Kasumi-1 (cell line): Measurements from ENCODE around the gene TRMO.
A peak's percentile ranks its signal among the peaks of the same experiment; 100 is the strongest.

Experiments
- DNase-seq, 2 experiments: peaks; one replicate each; lab custom pipeline; 2025; lab: John Stamatoyannopoulos, UW

TRMO gene

GRCh38 chr9:97938081-97938644 lies 15.9 kb upstream of the TRMO start, which contains the start of gene HEMGN:
Gene HEMGN, minus strand, starts transcription at chr9:97938172. Its CDS starts 36 bp downstream, at chr9:97938136.
- peak; percentile 26 to 27 for DNase-seq

GRCh38 chr9:97936998-97937397 lies 14.7 kb upstream of the TRMO start:
- DNase-seq, result no peak

DNA sequence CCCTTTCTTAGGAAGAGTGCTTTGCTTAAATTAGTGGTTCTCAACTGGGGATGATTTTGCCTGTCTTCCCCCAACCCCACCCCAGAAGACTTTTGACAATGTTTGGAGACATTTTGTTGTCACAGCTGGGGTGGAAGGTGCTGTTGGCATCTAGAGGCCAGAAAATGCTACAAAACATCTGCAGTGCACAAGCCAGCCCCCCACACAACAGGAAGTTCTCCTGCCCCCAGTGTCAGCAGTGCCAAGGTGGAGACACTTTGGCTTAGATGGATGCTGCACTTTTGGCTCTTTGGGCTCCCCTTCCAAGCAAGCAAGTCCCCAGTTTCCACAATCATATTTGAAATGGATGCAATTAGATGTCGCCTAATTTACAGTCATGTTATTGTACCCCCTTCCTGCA lies 13.0 kb upstream of the TRMO start:
- no peak for DNase-seq

GRCh38 chr9:97934321-97935115 lies 12.2 kb upstream of the TRMO start:
- no peak for DNase-seq

DNA sequence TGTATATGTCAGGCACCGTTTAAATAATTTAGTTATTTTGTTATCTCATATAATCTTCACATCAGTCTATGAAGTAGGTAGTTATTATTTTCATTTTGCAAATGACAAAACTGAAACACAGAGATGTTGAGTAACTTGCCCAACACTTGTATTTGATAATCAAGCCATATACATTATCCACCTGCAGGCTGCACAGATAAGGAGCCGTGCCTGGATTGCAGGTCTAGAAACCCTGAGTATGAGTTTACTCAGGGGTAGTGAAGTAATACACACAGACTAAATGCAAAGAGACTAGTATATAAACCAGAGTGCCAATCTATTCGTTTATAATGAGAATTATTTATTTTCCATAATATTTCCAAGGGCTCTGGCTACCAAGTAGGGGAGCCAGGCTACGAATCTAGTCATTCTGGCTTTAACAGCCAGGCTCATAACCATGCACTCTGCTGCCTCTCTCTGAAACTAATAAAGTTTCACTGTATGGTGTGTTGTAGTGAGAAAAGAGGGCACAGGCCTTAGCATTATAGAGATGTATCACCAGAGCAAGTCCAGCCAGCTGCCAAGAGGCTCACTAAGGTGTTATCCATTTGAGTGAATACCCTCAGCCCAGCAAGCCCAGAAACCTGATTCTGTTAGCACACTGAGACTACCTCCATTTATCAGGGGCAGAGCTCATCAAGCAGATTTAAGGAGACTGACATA lies 11.1 kb upstream of the TRMO start:
- DNase-seq, result no peak

GRCh38 chr9:97930972-97931371 lies 8.7 kb upstream of the TRMO start:
- DNase-seq, result no peak

GRCh38 chr9:97928986-97929604 lies 6.8 kb upstream of the TRMO start:
- no peak for DNase-seq

- DNase-seq, result no peak
Measured at GRCh38 chr9:97925497-97926334, 3.4 kb upstream of the TRMO start.

GRCh38 chr9:97924386-97924785 lies 2.1 kb upstream of the TRMO start:
- DNase-seq, result peak; percentile 60 to 77

DNA sequence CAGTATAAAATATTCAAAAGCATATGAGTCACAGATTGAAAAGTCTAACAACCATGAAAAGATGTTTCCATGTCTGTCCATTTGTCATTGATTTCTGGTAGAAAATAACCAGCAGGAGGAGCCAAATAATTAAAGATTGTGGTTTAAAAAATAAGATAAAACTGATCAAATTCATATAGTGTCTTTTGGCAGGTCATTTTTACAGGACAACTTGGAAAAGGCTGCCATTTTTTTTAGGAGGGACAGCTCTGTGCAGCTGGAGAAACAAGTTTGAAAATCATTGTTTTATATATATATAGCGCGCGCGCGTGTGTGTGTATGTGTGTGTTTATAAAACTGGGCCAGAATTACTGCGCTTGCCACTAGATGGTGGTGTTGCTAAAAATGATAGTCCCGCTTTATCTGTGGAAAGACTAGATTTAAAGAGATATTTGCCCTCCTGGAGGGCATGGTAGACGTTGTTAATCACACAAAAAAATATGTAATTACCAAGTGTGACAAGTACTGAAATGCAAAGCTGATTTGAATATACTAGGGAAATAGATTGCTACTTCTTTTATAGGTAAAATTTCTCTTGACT lies 1.3 kb upstream of the TRMO start:
- DNase-seq, result peak; percentile 87 to 92

- DNase-seq, result no peak
Measured at GRCh38 chr9:97919217-97919813, 3.0 kb downstream of the TRMO start.

- no peak for DNase-seq
Measured at GRCh38 chr9:97918611-97919010, 3.7 kb downstream of the TRMO start.

- DNase-seq, result no peak
Measured at GRCh38 chr9:97911970-97912369, 10.3 kb downstream of the TRMO start.

DNA sequence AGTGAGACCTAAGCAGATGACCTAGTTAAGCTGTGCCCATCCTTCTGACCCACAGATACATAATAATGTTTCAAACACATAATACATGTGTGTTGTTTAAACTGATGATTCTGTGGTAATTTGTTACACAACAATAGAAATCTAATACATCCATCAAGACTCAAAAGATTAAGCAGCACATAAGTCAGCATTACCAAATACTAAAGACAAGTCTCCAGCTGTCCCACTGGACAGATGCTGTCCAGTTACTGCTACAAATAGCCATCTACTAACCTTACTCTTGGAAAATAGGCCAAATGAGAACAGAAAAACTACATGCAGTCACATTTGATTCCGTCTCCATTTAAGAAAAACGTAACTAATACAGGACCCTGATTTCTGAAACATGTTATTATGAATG lies 10.8 kb downstream of the TRMO start:
- DNase-seq, result no peak

GRCh38 chr9:97910357-97910756 lies 11.9 kb downstream of the TRMO start:
- DNase-seq, result no peak

DNA sequence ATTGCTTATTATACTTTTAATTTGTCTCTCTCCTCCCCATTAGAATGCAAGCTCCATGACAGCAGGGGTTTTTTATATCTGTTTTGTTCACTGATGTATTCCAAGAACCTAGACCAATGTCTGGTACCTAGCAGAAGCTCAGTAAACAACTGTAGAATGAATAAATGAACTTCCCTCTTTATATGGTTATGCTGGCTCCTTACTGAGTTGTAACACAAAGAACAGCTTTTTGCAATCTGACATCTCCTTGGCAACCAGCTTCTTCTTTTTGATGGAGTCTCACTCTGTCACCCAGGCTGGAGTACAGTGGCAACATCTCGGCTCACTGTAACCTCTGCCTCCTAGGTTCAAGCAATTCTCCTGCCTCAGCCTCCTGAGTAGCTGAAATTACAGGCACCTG lies 13.6 kb downstream of the TRMO start:
- peak; percentile 38 to 79 for DNase-seq

DNA sequence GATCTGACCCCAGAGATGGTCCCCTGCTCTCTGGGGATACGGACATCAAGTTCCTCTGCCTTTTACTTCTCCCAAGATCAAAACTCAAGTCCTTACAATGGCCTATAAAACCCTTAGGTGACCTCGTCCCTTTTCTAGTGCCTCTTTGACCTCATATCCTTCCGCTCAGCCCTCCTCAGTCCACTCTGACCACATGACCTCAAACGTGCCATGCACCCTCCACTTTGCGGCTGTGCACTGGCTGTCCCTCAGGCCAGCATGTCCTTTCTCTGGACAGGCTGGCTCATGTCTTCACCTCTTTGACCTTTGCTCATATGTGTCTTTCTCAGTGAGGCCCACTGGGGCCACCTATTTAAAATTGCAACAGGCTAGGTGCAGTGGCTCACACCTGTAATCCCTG lies 14.7 kb downstream of the TRMO start:
- DNase-seq, result no peak

DNA sequence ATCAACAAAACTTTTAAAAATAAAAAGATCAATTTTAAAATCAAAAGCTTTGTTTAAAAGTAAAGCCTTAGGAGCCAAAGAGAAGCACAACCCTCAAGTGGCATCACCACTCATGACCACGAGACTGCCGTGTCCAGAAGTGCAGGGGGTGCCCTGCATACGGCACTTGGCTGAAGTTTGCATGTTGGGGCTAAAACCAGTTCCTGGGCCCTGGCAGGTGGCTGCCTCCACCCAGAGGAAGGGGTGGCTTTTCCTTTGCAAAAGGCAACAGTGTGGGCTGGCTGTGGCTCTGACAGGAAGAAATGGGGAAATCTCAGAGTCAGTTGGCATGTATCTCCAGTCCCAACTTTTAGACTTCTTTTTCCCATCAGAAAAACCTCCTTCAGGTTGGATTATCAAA lies 15.3 kb downstream of the TRMO start:
- DNase-seq, result peak; percentile 50 to 68

- DNase-seq, result peak; percentile 91 to 92
Measured at GRCh38 chr9:97906236-97906831, 16.0 kb downstream of the TRMO start.

DNA sequence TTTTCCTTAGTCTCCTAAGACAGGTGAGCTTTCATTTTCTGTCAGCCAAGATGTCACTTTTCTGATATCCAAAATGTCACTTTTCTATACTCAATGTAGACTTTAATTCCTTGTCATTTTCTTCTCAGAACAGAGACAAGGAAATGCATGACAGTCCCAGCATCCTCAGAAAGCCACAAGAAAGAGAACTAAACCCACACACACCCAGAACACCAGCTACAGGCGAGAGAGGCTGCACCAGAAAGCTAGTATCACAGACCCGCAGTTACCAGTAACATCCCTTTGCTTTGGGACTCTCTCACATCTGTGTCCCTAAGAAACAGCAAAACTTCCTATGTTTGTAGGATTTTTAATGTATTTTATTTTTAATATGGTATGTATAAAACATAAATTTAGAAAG lies 17.1 kb downstream of the TRMO start:
- peak; percentile 22 to 51 for DNase-seq

DNA sequence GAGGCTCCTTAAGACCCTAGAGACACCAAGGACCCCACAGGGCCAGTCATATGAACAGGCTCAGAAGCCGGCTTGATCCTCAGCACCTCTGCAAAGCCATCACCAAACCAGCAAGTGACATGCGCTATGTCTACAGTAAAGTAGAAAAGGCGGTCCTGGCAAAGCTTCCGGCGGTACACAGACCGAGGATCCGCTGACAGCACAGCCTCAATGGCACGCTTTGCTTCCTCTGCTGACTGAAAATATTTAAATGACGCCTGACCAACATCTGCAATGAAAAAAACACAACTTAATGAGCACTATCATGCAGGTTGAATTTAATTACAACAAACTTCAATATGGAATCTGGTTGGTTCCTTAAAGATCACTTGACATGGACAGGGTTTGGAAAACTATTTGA lies 17.6 kb downstream of the TRMO start:
- no peak for DNase-seq
